Measurements from ENCODE around the gene CCDC110. TPM values are rescaled to one million over a fixed set of nuclear protein-coding genes. Genes with fewer than 3 reads are reported as not detected.

The CCDC110 gene
- total RNA-seq, 1 experiment from 2014 or later: 1.2 TPM

DNA sequence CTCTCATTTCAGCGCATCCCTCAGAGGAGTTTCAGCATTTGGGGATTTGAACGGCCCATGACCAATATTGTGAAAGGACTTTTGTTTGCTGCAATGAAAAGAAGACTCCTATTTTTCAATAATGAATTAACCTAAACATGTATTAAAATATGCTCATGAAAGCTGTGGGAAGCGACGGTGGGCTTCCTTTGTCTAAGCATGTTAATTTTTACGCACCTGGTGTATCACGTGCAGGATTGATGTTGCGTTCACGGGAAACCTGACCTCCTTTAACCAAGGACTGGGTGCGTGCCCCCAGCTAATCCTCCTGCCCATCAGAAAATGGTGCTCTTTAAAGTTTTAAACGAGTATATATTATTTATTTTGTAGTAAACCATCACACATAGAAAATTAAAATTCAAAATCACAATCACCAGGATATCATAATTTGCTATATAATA, 590 bp upstream of the CCDC110 start:
- DNase-seq (ENCODE audit: low read depth): no peak

DNA sequence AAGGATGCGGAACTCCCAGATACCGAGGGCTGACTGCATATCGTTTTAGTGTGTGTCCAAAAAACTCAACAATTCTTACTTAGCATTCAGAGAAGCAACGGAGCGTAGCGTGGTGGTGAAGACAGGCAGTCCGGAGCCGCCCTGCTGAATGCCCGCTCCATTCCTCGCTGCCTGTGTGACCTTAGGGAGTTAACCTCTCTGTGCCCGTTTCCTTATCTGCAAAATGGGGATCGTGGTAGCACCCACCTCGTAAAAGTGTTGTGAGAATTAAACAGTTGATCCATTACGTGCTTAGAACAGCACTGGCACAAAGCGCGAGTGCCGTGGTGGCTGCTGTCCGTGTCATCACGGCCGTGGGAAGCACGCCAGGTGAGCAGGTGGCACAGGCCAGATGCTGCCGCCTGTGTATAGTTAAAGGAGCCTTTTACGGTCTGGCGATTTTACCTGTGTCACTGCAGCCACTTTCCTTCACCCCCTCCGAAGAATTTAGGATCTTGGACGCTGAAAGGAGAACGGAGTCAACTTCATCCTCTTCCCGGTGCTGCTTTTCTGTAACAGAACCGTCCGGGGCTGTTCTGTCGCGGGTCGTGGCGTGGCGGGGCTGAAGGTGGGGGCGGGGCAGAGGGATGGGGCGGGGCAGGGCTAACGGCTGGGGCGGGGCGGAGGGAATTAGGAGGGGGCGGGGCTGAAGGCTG, 885 bp downstream of the CCDC110 start:
- DNase-seq (ENCODE audit: low read depth): peak; percentile 13

DNA sequence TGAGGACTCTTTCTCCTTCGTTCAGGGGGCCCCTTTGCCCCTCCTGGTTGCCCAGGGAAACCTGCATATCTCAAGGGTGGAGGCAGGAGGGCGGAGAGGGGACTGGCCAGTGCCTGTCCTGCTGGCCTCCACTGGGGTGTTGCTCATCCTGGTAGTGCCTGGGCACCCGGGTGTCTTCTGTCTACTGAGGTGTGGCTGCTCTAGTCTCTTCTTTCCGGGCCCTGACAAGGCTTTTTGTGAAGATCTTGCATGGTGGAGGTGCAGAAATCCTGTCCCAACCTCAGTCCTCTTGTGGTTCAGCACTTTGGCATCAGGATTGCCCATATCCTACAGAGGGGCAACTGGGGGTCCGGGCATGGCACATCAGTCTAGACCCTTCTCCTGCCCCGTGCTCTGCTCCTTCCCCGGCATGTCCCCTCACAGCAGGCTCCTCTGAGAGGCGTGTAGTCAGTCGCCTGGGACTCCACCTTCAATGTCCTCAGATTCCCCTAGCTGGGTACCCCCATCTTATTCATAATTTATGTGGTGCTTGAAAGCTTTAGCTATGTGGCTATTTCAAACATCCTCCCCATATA, 1.9 kb downstream of the CCDC110 start:
- no peak for DNase-seq (ENCODE audit: low read depth)

DNA sequence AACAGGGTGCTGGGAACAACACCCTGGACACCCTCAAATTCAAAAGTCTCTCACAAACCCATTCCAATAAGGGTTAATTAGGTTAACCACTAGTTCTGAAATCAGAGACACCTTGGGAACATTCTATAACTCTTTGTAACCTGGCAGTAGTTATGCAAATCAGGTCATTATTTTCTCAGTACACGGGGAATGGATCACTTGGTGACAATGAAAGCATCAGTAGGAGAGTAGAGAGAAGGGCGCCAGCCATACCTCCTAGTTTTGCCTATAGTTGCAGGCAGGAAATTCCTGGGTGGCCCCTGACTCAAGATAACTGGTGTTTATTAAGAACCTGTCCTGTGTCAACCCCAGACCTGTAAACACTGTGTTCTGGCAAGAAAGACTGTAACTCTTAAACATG, 2.5 kb downstream of the CCDC110 start:
- no peak for DNase-seq (ENCODE audit: low read depth)

DNA sequence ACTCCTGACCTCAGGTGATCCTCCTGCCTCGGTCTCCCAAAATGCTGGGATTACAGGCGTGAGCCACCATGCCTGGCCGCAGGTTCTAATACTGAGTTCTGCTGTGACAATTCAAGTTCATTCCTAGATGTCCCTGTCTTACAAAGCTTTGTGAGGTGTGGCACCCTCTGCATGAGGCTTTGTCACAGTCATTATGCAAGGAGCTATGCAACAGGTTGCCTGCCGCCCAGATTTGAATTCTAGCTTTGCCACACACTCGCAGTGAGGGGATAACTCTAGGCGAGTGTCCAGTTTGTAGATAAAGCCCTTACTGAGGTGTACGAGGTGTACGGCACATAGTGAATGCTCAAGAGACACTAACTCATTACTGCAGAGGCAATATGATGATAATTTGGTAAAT, 3.5 kb downstream of the CCDC110 start:
- DNase-seq (ENCODE audit: low read depth): no peak

DNA sequence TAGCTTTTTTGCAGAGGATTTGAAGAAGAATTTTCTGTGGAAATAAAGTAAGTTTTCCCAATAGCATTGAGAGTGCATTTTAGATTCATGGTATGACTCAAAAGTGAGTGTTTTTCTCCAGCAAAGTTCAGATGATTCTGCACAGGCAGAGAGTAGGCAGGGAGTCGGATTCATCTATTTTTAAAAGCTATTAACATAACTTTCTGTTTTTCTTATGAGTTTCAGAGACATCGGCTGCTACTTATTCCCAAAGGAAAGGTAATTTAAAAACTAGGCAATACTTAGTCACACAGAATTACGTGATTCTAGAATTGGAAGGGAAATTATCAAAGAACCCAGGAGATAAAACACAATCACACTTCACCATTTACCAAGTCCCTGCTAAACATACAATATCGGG, 4.4 kb downstream of the CCDC110 start:
- DNase-seq (ENCODE audit: low read depth): no peak

DNA sequence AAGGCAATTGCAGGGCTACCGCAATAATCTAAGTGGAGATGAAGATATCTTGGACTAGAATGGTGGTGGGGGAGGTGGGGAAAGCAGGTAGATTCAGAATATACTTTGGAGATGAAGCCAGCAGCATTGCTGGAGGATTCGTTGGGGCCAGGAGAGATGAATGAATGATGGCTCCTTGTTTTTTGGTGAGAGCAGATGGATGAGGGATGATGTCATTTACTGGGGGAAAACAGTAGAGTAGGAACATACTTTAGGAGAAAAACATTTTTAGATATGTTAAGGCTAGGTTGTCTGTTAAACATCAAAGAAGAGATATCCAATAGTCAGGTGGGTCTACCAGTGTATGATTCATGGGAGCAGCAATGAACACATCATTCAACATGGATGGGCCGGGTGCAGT, 5.8 kb downstream of the CCDC110 start:
- DNase-seq (ENCODE audit: low read depth): no peak

DNA sequence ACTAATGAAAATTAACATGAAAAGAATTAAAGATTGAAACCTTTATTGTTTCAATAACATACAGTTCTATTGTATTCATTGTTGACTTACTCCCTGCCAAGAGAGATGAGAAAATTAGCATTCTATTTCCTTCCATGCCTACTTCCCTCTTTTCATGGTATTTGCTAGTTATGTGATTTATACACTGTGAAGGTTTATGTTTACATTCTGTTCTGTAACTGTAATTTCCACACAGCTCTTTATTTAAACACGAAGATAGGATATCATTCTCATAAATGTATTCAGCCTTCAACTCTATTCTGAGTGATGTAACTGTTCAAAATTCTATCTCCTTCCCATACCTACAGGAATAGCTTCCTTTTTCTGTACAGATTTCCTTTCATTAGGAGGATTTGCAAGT, 6.6 kb downstream of the CCDC110 start:
- DNase-seq (ENCODE audit: low read depth): no peak

DNA sequence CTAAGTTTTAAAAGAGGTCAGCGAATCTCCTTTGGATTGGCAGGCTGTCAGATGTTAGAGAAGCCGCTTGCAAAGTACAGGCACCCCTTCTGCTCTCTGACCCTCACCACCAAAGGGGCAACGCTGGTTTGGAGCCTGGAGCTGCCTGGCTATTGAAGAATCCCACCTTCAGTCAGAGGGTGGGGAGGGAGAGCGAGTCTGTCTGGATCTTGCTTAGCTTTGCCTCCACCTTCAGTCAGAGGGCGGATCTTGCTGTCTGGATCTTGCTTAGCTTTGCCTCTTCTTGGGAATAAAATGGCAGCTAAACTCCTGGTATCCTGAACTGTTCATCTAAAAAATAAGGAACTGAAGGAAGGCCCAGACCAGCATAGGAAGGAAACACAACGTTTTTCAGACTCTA, 7.3 kb downstream of the CCDC110 start:
- peak; percentile 8 for DNase-seq (ENCODE audit: low read depth)

DNA sequence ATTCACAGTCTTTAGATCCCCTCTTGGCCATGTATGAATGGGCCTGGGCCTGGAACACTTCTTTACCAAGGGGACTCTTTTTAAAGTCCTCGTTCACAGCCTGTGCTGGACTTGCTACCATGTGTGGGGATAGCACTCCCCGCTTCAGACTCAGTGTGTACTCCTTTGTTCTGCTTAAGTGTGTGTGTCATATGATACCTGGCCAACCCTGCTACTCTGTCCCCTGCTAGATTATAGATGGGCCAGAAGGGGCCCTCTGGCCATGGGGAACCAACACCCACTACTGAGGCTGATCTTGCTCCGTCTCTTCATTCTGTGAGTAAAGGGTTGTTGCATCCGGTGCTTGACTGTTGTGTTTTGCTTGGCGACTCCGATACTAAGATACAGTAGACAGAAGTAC, 8.0 kb downstream of the CCDC110 start:
- no peak for DNase-seq (ENCODE audit: low read depth)

DNA sequence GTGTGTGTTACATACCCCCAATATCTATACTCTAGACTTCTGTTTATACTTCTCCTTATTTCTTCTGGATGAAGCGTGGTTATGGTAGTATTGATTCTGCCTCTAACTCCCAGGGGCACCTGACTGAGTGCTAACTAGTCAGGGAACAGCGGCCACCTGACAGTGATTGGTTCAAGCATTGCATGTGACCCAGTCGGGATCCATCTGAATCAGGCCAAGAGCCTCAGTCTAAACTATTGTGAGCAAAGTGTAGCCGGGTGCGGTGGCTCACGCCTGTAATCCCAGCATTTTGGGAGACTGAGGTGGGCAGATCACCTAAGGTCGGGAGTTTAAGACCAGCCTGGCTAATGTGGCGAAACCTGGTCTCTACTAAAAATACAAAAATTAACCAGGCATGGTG, 10.0 kb downstream of the CCDC110 start:
- no peak for DNase-seq (ENCODE audit: low read depth)

DNA sequence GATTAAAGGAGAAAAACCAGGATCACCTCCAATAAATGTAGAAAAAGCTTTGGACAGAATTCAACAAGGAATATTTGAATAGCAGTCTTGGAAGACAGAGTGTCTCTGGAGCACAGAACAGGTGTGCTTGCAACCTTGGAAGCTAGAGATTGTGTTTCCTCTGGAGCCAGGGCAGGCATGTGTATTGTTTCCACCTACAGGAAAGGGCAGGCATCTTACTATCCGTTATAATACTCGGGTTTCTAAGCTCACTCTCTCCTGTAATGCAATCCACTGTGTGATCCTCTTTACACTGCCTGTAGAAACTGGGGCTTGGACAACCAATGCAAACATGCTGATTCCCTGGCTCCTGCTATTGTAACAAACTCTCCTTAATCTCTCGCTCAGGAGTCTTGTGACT, 14.4 kb downstream of the CCDC110 start:
- no peak for DNase-seq (ENCODE audit: low read depth)

DNA sequence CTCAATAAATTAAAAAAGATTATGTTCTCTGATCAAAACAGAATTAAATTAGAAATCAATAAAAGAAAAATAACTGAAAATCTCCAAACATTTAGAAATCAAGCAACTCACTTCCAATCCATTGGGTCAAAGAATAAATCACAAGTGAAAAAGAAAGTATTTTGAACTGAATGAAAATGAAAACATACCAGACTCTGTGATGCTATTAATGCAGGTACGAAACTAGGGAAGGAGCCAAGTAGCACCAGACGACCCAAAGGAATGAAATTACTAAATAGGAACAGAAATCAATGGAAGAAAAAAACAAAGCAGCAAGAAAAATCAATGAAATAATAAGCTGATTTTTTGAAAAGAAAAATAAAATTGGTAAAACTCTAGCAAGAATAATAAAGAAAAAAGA, 15.4 kb downstream of the CCDC110 start:
- DNase-seq (ENCODE audit: low read depth): no peak

DNA sequence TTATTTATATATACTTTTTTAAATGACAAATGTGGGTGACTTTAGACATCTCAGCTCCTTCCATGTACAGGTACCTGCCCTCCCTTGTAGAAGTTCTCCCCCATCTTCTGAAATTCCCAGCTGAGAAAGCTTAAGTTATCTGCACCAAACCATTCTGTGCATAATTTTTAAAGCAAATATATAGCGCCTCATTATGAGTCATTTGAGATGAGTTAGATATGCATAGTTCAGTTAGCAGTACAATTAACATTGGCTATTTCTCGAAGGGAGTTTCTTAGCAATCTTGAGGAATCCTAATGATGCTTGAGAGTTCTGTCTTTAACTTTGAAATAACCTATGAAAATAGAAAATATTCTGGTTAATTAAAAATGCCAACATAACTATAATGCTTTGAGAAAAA, 26.3 kb downstream of the CCDC110 start:
- no peak for DNase-seq (ENCODE audit: low read depth)

DNA sequence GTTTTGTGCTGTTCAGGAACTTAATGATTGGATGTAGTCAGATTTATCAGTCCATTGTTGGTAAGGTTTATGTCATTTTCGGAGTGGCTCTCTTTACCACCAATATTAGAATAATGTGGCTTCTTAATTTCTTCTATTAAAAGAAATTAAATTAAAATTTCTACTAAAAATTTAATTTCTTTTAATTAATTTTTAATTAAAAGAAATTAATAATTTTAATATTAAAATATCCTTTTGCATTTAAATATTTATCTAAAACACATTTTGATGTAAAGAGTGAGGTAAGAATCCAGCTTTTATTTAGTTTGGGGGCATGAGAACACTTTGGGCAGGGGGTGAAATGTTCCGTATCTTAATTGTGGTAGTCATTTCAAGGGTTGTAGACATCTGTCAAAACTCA, 30.1 kb downstream of the CCDC110 start:
- DNase-seq (ENCODE audit: low read depth): no peak

DNA sequence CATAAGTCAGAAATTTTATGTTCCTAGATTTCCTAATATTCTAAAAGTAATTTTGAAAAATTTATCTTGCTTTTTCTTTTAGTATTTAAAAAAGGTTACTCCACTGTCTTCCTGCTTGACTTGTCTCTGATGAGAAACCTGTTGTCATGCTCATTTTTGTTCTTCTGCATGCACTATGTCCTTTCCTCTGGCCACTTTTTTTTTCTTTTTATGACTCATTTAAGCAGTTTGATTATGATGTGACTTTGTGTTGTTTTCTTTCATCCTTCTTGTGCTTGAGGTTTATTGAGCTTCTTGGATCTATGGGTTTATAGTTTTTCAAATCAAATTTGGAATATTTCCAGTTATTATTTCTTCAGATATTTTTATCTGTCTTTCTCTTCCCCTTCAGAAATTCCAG, 33.7 kb downstream of the CCDC110 start:
- no peak for DNase-seq (ENCODE audit: low read depth)

DNA sequence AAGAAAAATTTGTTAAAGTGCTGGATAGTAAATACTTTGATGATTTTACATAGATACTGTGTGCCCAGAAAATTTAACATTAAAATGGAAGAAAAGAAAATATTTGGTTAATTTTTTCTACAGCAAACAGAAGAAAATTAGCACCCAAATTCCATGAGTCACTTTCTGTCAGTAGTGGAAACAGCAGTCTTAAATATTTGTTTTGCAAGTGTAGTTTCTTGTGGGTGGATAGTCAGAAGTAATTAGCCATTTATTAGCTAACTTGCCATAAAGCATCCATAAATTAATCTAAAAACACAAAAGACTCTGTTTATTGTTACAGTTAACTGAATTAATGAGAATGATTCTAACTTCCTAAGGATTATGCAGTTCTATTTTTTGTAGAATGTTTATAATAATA, 36.1 kb downstream of the CCDC110 start:
- DNase-seq (ENCODE audit: low read depth): no peak

DNA sequence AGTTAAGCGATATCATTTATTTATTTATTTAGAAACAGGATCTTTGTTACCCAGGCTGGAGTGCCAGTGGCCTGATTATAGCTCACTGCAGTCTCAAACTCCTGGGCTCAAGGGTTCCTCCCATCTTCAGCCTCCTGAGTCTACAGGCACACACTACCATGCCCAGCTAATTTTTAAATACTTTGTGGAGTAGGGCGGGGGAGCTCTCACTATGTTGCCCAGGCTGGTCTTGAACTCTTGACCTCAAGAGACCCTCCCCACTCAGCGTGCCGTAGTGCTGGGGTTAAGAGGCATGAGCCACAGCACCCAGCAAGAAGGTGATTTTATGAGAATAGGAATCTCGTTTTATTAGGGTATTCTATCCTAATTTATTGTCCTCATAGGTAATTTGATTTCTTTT, 41.9 kb downstream of the CCDC110 start:
- no peak for DNase-seq (ENCODE audit: low read depth)

DNA sequence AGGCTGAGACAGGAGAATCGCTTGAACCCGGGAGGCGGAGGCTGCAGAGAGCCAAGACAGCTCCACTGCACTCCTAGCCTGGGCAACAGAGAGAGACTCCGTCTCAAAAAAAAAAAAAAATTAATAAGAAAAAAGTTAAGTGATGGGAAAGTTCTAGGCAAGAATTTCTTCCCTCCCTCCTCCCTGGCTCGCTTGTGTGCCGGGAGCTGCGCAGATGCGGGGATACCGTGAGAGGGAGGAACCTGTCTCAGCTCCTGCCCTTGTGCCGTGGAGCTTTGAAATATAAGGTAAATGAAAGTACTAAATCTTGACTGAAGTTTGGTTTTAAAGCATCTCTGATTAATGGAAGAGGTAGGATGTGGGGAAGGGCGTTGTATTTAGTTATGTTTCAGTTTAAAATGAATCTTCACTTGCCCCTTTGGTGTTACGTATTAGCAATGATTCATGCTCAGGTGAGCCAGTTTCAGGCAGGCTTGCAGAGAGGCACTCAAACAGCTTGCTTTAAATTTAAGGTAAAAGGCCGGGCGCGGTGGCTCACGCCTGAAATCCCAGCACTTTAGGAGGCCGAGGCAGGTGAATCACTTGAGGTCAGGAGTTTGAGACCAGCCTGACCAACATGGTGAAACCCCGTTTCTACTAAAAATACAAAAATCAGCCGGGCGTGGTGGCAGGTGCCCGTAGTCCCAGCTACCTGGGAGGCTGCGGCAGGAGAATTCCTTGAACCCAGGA, 44.4 kb downstream of the CCDC110 start:
- no peak for DNase-seq (ENCODE audit: low read depth)

DNA sequence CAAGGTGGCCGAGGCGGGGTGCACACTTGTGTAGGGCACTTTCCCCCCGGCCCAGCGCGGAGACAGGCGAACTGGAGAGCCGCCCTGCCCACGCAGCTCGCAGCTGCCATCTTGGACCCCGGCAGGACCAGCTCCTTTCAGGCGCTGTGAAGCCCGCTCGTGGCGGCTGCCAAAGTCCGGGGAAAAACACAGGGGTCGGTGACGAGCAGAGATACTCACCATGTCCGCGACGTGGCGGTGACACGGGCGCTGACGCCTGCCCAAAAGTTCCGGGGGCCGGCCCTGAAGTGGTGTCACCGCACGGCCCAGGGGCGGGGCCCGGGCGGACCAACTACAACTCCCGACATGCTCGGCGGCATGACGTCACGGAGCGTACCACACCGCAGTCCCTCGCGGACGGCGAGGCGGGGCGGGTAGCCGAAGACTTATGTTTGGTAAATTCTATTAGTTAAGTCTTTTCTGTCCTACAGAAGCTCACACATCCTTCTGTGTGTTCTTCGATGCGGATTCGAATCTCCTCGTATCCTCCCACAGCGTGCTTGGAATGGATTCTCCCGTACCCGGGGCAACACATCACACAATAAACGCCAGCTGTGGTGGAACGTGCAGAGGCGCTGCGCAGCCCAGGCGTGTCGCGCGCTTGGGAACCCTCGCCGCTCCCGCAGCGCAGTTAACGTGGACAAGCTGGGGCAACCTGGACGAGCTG, 45.7 kb downstream of the CCDC110 start, which contains the start of gene UFSP2:
Gene UFSP2 (minus strand): TSS at position 318 of the 706 bp plus-strand sequence. CDS start 96 bp downstream, at position 222.
- DNase-seq (ENCODE audit: low read depth): peak; percentile 88

DNA sequence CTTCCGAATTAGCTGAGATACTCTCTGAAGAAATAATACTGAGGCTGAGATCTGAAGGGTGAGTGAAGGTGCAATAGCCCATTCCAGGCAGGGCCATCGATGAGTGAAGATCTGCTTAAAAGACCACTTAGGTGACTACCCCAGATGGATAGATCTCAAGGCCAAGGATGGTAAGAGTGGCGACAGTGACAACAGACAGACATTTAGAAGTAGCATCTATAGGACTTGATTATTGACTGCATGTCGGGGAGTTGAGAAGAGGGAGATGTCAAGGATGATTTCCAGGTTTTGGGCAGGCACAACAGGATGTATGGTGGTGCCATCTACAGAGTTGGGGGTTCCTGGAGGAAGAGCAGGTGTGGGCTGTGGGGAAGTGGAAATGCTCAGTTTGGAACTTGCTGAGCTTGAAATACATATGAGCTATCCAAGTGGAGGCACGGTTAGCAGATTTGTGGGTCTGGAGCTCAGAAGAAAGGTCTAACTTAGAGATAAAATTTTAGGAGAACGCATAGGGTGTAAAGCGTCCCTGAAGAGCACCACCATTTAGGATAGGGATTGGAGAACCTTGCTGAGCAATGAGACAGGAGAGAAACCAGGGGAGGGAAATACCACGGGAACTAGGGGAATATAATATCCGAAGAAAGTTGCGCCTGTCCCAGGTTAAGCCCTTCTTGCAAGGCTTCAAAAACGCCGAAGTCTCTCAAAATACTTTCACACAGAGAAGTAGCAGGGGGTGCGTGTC, 46.5 kb downstream of the CCDC110 start:
- no peak for DNase-seq (ENCODE audit: low read depth)

All from RPMI7951 (cell line).